Measurements from ENCODE around the gene RAD51B. TPM values are rescaled to one million over a fixed set of nuclear protein-coding genes. Genes with fewer than 3 reads are reported as not detected.

The RAD51B gene
- polyA plus RNA-seq, 3 donors: 3.6 to 11.6 (median 9.4) TPM

GRCh38 chr14:68589447-68590200 lies 770.0 kb downstream of the RAD51B start:
- H3K4me2 ChIP-seq (replicated peaks; ENCODE audit: extremely low read depth, low read length, poor library complexity, severe bottlenecking): no peak overlapping the region
- H3K36me3 Mint-ChIP-seq: peaks cover 0 to 6% of the 10 kb centered on the region in 2 donors
- WGBS (ENCODE audit: insufficient coverage): 85% methylated on average over 6 of the region's 7 CpGs
- H3K27ac ChIP-seq (ENCODE audit: low read depth in 1 of 2, low read length in 2 of 2): no peak overlapping the region
- no peak for TF ChIP-seq CTCF (IDR thresholded peaks at IDR 0.05)
- H3K9me3 ChIP-seq (replicated peaks in 1 of 2; ENCODE audit: control insufficient read depth in 1 of 2, insufficient read depth in 1 of 2, low read length in 2 of 2): no peaks in the 10 kb centered on the region
- H3K4me3 Mint-ChIP-seq: peak overlapping the region in 1 of 2 donors; percentile 3
- no peaks in the 10 kb centered on the region for H3K27me3 ChIP-seq (ENCODE audit: control insufficient read depth in 2 of 2, insufficient read depth in 2 of 2, low read length in 2 of 2)
- peaks cover 0 to 1% (median 0%) of the 10 kb centered on the region in 7 donors for H3K9me3 Mint-ChIP-seq
- H3K27ac Mint-ChIP-seq: peak overlapping the region in 2 of 7 donors; percentile 12 to 31
- H3K4me1 ChIP-seq (ENCODE audit: control insufficient read depth in 1 of 2, insufficient read depth in 2 of 2, low read length in 2 of 2): peaks cover 12 to 17% of the 10 kb centered on the region in 2 donors
- H3K27me3 Mint-ChIP-seq (ENCODE audit: low read depth in 3 of 3): peaks cover 2 to 6% (median 4%) of the 10 kb centered on the region in 3 donors
- no peaks in the 10 kb centered on the region for H4K20me1 ChIP-seq (ENCODE audit: insufficient read depth, low read length)
- no peak overlapping the region for H3K4me3 ChIP-seq (replicated peaks in 1 of 3; ENCODE audit: low read depth in 2 of 3, low read length in 3 of 3)
- intact Hi-C loops (cut with micrococcal nuclease): no loop called here
- no peaks in the 10 kb centered on the region for H3K79me2 ChIP-seq (ENCODE audit: insufficient read depth, low read length)
- no peak overlapping the region for H3K9ac ChIP-seq (ENCODE audit: insufficient read depth, low read length, poor library complexity, severe bottlenecking)
- peaks cover 26% of the 10 kb centered on the region for H3K4me1 Mint-ChIP-seq
- DNase-seq: no peak
- H2AFZ ChIP-seq (ENCODE audit: insufficient read depth, low read depth, low read length, poor library complexity, severe bottlenecking): no peak overlapping the region
- H3K36me3 ChIP-seq (replicated peaks in 1 of 2; ENCODE audit: control insufficient read depth in 1 of 2, insufficient read depth in 2 of 2, low read length in 2 of 2): no peaks in the 10 kb centered on the region

GRCh38 chr14:68590201-68590522 lies 770.6 kb downstream of the RAD51B start:
- WGBS (ENCODE audit: insufficient coverage): 92% methylated on average over 2 of the region's 3 CpGs

More at GRCh38 chr14:68590201-68590522, 770.6 kb downstream of the RAD51B start:
- Mint-ChIP-seq H3K4me1 (peaks cover 31% of the 10 kb centered on the region), H3K27me3 (ENCODE audit: low read depth in 3 of 3) (peaks cover 2 to 5% (median 2%) of the 10 kb centered on the region in 3 donors), H3K9me3 (peaks cover 0 to 1% (median 0%) of the 10 kb centered on the region in 7 donors), H3K4me3 (peak overlapping the region in 1 of 2 donors; percentile 3), H3K36me3 (peaks cover 0 to 6% of the 10 kb centered on the region in 2 donors), H3K27ac (peak overlapping the region in 1 of 7 donors; percentile 12)
- H3K27me3 ChIP-seq (ENCODE audit: control insufficient read depth in 2 of 2, insufficient read depth in 2 of 2, low read length in 2 of 2): no peaks in the 10 kb centered on the region
- no peak for TF ChIP-seq CTCF (IDR thresholded peaks at IDR 0.05)
- no peak overlapping the region for H3K9ac ChIP-seq (ENCODE audit: insufficient read depth, low read length, poor library complexity, severe bottlenecking)
- peaks cover 17 to 22% of the 10 kb centered on the region in 2 donors for H3K4me1 ChIP-seq (ENCODE audit: control insufficient read depth in 1 of 2, insufficient read depth in 2 of 2, low read length in 2 of 2)
- no peak overlapping the region for H3K4me2 ChIP-seq (replicated peaks; ENCODE audit: extremely low read depth, low read length, poor library complexity, severe bottlenecking)
- no peak overlapping the region for H3K4me3 ChIP-seq (replicated peaks in 1 of 3; ENCODE audit: low read depth in 2 of 3, low read length in 3 of 3)
- no peak for DNase-seq
- no peak overlapping the region for H3K27ac ChIP-seq (ENCODE audit: low read depth in 1 of 2, low read length in 2 of 2)
- H2AFZ ChIP-seq (ENCODE audit: insufficient read depth, low read depth, low read length, poor library complexity, severe bottlenecking): no peak overlapping the region
- no peaks in the 10 kb centered on the region for H3K36me3 ChIP-seq (replicated peaks in 1 of 2; ENCODE audit: control insufficient read depth in 1 of 2, insufficient read depth in 2 of 2, low read length in 2 of 2)
- H4K20me1 ChIP-seq (ENCODE audit: insufficient read depth, low read length): no peaks in the 10 kb centered on the region
- H3K9me3 ChIP-seq (replicated peaks in 1 of 2; ENCODE audit: control insufficient read depth in 1 of 2, insufficient read depth in 1 of 2, low read length in 2 of 2): no peaks in the 10 kb centered on the region
- intact Hi-C loops (cut with micrococcal nuclease): no loop called here
- no peaks in the 10 kb centered on the region for H3K79me2 ChIP-seq (ENCODE audit: insufficient read depth, low read length)
